Fibroblast of lung (primary cell): ENCODE results near the gene ADH1B.

Experiments
- EZH2 ChIP-seq: IDR thresholded peaks from 2 replicates; pipeline ENCODE4 v1.5.1; 2012; ENCODE audit warnings: low read length, control low read depth, mild to moderate bottlenecking; ENCODE audit errors: missing control alignments
- TF ChIP-seq, protein P1 (sequence below), 2 donors: IDR thresholded peaks in 1 of 2; conservative IDR thresholded peaks in 1 of 2; 1 replicate in 1 of 2; 2 replicates in 1 of 2; pipeline ENCODE4 v1.5.1; 2011 to 2012; ENCODE audit warnings: low read length in 2 of 2, control low read depth in 1 of 2, inconsistent platforms in 1 of 2, low read depth in 1 of 2, mild to moderate bottlenecking in 1 of 2

DNA sequence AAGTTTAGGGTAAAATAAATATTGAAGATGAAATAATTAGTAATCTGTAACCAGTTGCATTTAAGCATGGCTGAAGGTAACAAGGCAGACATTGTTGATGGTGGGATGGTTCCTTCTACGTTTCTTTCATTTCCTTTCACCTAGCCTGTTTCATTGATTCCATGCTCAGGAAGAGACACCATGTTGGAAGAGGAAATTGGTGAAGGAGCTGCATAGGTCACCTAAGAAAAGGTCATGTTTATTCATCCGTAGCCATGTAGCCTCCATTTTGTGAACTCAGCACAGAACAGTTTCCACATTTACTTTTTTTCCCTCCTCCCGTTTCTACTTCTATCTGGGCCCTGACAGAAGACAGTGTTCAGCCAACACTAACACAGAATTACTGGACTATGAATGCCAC is 3.8 kb downstream of the ADH1B start:
- TF ChIP-seq, protein P1, sequence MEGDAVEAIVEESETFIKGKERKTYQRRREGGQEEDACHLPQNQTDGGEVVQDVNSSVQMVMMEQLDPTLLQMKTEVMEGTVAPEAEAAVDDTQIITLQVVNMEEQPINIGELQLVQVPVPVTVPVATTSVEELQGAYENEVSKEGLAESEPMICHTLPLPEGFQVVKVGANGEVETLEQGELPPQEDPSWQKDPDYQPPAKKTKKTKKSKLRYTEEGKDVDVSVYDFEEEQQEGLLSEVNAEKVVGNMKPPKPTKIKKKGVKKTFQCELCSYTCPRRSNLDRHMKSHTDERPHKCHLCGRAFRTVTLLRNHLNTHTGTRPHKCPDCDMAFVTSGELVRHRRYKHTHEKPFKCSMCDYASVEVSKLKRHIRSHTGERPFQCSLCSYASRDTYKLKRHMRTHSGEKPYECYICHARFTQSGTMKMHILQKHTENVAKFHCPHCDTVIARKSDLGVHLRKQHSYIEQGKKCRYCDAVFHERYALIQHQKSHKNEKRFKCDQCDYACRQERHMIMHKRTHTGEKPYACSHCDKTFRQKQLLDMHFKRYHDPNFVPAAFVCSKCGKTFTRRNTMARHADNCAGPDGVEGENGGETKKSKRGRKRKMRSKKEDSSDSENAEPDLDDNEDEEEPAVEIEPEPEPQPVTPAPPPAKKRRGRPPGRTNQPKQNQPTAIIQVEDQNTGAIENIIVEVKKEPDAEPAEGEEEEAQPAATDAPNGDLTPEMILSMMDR (conservative IDR thresholded peaks at IDR 0.05 in 1 of 2, IDR thresholded peaks at IDR 0.05 in 1 of 2; ENCODE audit: low read depth in 1 of 2, low read length in 2 of 2): no peak
- TF ChIP-seq EZH2: no peak
